Omental fat pad (tissue), 4 donors: Measurements from ENCODE around the gene AGAP1. TPM values are rescaled to one million over a fixed set of nuclear protein-coding genes. Genes with fewer than 3 reads are reported as not detected.

ENCODE experiments used
- ATAC-seq: fragments of 150-250 bp; one replicate; pipeline ENCODE4 v1.9.1; 2016; ENCODE audit warnings: mild to moderate bottlenecking, moderate library complexity; ENCODE audit not compliant: low FRiP score
- DNase-seq: peaks from one replicate; pipeline ENCODE4 v3.0.0-alpha.2; 2019; ENCODE audit warnings: low spot score
- CTCF ChIP-seq, 3 donors: fragments of 450-650 bp; IDR thresholded peaks; one replicate each; pipeline ENCODE4 v1.5.1; 2016 to 2017; ENCODE audit warnings: antibody characterized with exemption in 3 of 3, mild to moderate bottlenecking in 3 of 3, moderate library complexity in 2 of 3
- total RNA-seq, 4 donors: library from RNA; depleted of rRNA; stranded (reverse); fragments of >200 nt; gene quantifications; one replicate each; pipeline ENCODE4 v1.1.0, GENCODE V29; 2016

The AGAP1 gene
- total RNA-seq, 4 donors from 2014 or later = 15.5 to 24.3 (median 16.2) TPM

GRCh38 chr2:235512699-235513053, 18.8 kb downstream of the AGAP1 start:
- no peak for DNase-seq
- TF ChIP-seq CTCF (IDR thresholded peaks at IDR 0.05) = no peak
- ATAC-seq = no peak

- no peak for ATAC-seq
- no peak for DNase-seq
- TF ChIP-seq CTCF (IDR thresholded peaks at IDR 0.05) = no peak
Observed at GRCh38 chr2:235513984-235514626, 20.3 kb downstream of the AGAP1 start.

- no peak for DNase-seq
- no peak for ATAC-seq
- TF ChIP-seq CTCF (IDR thresholded peaks at IDR 0.05) = no peak
Observed at GRCh38 chr2:235514627-235515363, 21.0 kb downstream of the AGAP1 start.

GRCh38 chr2:235515364-235515742, 21.5 kb downstream of the AGAP1 start:
- no peak for TF ChIP-seq CTCF (IDR thresholded peaks at IDR 0.05)
- ATAC-seq = no peak
- DNase-seq = no peak

- DNase-seq = no peak
- no peak for ATAC-seq
- TF ChIP-seq CTCF (IDR thresholded peaks at IDR 0.05) = no peak
Observed at GRCh38 chr2:235515821-235516220, 22.0 kb downstream of the AGAP1 start.

GRCh38 chr2:235516257-235516656, 22.4 kb downstream of the AGAP1 start:
- no peak for ATAC-seq
- TF ChIP-seq CTCF (IDR thresholded peaks at IDR 0.05) = no peak

More at GRCh38 chr2:235516257-235516656, 22.4 kb downstream of the AGAP1 start:
- no peak for DNase-seq
